ENCODE data around the gene TMEM178B.

GRCh38 chr7:141290973-141291372 is 217.1 kb downstream of the TMEM178B start:
- TF ChIP-seq, protein P1, sequence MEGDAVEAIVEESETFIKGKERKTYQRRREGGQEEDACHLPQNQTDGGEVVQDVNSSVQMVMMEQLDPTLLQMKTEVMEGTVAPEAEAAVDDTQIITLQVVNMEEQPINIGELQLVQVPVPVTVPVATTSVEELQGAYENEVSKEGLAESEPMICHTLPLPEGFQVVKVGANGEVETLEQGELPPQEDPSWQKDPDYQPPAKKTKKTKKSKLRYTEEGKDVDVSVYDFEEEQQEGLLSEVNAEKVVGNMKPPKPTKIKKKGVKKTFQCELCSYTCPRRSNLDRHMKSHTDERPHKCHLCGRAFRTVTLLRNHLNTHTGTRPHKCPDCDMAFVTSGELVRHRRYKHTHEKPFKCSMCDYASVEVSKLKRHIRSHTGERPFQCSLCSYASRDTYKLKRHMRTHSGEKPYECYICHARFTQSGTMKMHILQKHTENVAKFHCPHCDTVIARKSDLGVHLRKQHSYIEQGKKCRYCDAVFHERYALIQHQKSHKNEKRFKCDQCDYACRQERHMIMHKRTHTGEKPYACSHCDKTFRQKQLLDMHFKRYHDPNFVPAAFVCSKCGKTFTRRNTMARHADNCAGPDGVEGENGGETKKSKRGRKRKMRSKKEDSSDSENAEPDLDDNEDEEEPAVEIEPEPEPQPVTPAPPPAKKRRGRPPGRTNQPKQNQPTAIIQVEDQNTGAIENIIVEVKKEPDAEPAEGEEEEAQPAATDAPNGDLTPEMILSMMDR (IDR thresholded peaks at IDR 0.05) = no peak
- TF ChIP-seq POLR2A (IDR thresholded peaks at IDR 0.05) = no peak

All from ovary (tissue), 3 donors.